ENCODE data around the gene KCNH1. TPM values are rescaled to one million over a fixed set of nuclear protein-coding genes. Genes with fewer than 3 reads are reported as not detected.

Gene KCNH1
- total RNA-seq, 1 donor from 2014 or later, result not detected

GRCh38 chr1:210905365-210905904, 228.5 kb downstream of the KCNH1 start:
- Mint-ChIP-seq H3K9me3 (no peaks in the 10 kb centered on the region), H3K36me3 (ENCODE audit: low read depth) (no peaks in the 10 kb centered on the region), H3K27me3 (peaks cover 3% of the 10 kb centered on the region), H3K4me3 (no peak overlapping the region), H3K27ac (no peak overlapping the region), H3K4me1 (no peaks in the 10 kb centered on the region)
- ChIA-PET CTCF (no interaction called here), POLR2A (no interaction called here)
- intact Hi-C loops (cut with micrococcal nuclease), result no loop called here
- no peak for ATAC-seq (ENCODE audit: low read depth)
- no peak for DNase-seq
- no peak for TF ChIP-seq CTCF (IDR thresholded peaks at IDR 0.05)

GRCh38 chr1:210901981-210902770, 231.8 kb downstream of the KCNH1 start:
- no peaks in the 10 kb centered on the region for H3K36me3 Mint-ChIP-seq (ENCODE audit: low read depth)
- no peak overlapping the region for H3K27ac Mint-ChIP-seq
- DNase-seq, result no peak
- POLR2A ChIA-PET, result no interaction called here
- ATAC-seq (ENCODE audit: low read depth), result no peak
- no peaks in the 10 kb centered on the region for H3K4me1 Mint-ChIP-seq
- peaks cover 3% of the 10 kb centered on the region for H3K27me3 Mint-ChIP-seq
- H3K9me3 Mint-ChIP-seq, result no peaks in the 10 kb centered on the region
- CTCF ChIA-PET, result no interaction called here
- H3K4me3 Mint-ChIP-seq, result no peak overlapping the region
- intact Hi-C loops (cut with micrococcal nuclease), result no loop called here
- no peak for TF ChIP-seq CTCF (IDR thresholded peaks at IDR 0.05)

GRCh38 chr1:210900820-210901219, 233.1 kb downstream of the KCNH1 start:
- ChIA-PET CTCF (no interaction called here), POLR2A (no interaction called here)
- intact Hi-C loops (cut with micrococcal nuclease), result no loop called here

GRCh38 chr1:210900079-210900478, 233.9 kb downstream of the KCNH1 start:
- TF ChIP-seq CTCF (IDR thresholded peaks at IDR 0.05), result no peak
- ChIA-PET POLR2A (no interaction called here), CTCF (no interaction called here)
- DNase-seq (no peak), ATAC-seq (ENCODE audit: low read depth) (no peak)
- Mint-ChIP-seq H3K36me3 (ENCODE audit: low read depth) (no peaks in the 10 kb centered on the region), H3K9me3 (no peaks in the 10 kb centered on the region), H3K27me3 (no peaks in the 10 kb centered on the region), H3K27ac (no peak overlapping the region), H3K4me1 (no peaks in the 10 kb centered on the region), H3K4me3 (no peak overlapping the region)
- intact Hi-C loops (cut with micrococcal nuclease), result no loop called here

More at GRCh38 chr1:210900820-210901219, 233.1 kb downstream of the KCNH1 start:
- H3K9me3 Mint-ChIP-seq, result no peaks in the 10 kb centered on the region
- peaks cover under 1% of the 10 kb centered on the region for H3K27me3 Mint-ChIP-seq
- no peak overlapping the region for H3K4me3 Mint-ChIP-seq
- ATAC-seq (ENCODE audit: low read depth) (no peak), DNase-seq (no peak)
- no peaks in the 10 kb centered on the region for H3K4me1 Mint-ChIP-seq
- TF ChIP-seq CTCF (IDR thresholded peaks at IDR 0.05), result no peak
- H3K36me3 Mint-ChIP-seq (ENCODE audit: low read depth), result no peaks in the 10 kb centered on the region
- H3K27ac Mint-ChIP-seq, result no peak overlapping the region

GRCh38 chr1:210899676-210900075, 234.3 kb downstream of the KCNH1 start:
- Mint-ChIP-seq H3K4me3 (no peak overlapping the region), H3K27me3 (no peaks in the 10 kb centered on the region), H3K36me3 (ENCODE audit: low read depth) (no peaks in the 10 kb centered on the region), H3K4me1 (no peaks in the 10 kb centered on the region), H3K9me3 (no peaks in the 10 kb centered on the region), H3K27ac (no peak overlapping the region)
- ATAC-seq (ENCODE audit: low read depth), result no peak
- no peak for TF ChIP-seq CTCF (IDR thresholded peaks at IDR 0.05)
- ChIA-PET CTCF (no interaction called here), POLR2A (no interaction called here)
- intact Hi-C loops (cut with micrococcal nuclease), result no loop called here
- DNase-seq, result no peak

All from activated B cell treated with CpG ODN at 0.5 μM for 24 hours (primary cell).